Kidney epithelial cell (primary cell): Measurements from ENCODE around the gene RGS7. TPM values are rescaled to one million over a fixed set of nuclear protein-coding genes. Genes with fewer than 3 reads are reported as not detected.

Source experiments
- DNase-seq: peaks from one replicate; pipeline ENCODE4 v3.0.0-alpha.2; 2010; ENCODE audit warnings: low read depth
- H3K27me3 ChIP-seq: 2 replicates; pipeline ENCODE4 v1.6.0; 2011; ENCODE audit warnings: low read length; ENCODE audit not compliant: control insufficient read depth, insufficient read depth
- H3K36me3 ChIP-seq: 2 replicates; pipeline ENCODE4 v1.5.1; 2011; ENCODE audit warnings: low read length; ENCODE audit not compliant: control insufficient read depth, insufficient read depth
- H3K4me3 ChIP-seq: 2 replicates; pipeline ENCODE4 v1.5.1; 2011; ENCODE audit warnings: low read depth, mild to moderate bottlenecking, control low read depth, low read length
- CTCF ChIP-seq: IDR thresholded peaks from 2 replicates; pipeline ENCODE4 v1.5.1; 2011; ENCODE audit warnings: mild to moderate bottlenecking, moderate library complexity, low read length, control low read depth, inconsistent platforms; ENCODE audit not compliant: insufficient read depth, poor library complexity, severe bottlenecking
- total RNA-seq: library from RNA; depleted of rRNA; stranded (reverse); fragments of >200 nt; gene quantifications from 2 replicates; pipeline ENCODE4 v1.2.3, GENCODE V29; 2015

Gene RGS7
- total RNA-seq, 1 donor from 2014 or later = 1.5 TPM

DNA sequence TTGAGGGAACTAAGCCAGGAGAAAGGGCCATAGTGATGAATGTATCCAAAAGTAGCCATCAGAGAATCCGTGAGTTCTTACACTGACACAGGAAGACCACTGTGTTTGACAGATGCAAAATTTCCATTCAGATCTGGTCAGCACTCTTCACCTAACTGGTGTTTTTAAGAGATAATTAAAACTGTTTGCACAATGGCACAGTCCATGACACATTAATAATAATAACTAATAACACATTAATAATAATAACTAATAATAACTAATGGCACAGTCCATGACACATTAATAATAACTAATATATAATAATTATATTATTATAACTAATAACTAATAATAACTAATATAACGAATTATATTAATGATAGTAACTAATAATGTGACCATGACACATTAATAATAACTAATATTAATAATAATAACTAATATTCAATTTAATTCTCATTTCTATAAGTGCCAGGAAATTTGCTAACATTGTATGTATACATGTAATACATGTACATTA lies 195.8 kb downstream of the RGS7 start:
- no peak for TF ChIP-seq CTCF
- H3K4me3 ChIP-seq = no peak overlapping the region
- no peak for DNase-seq
- H3K27me3 ChIP-seq = no peaks in the 10 kb centered on the region
- H3K36me3 ChIP-seq = no peaks in the 10 kb centered on the region

GRCh38 chr1:241157435-241157834 lies 199.6 kb downstream of the RGS7 start:
- Histone ChIP-seq H3K4me3 (no peak overlapping the region), H3K27me3 (no peaks in the 10 kb centered on the region), H3K36me3 (no peaks in the 10 kb centered on the region)
- no peak for TF ChIP-seq CTCF
- DNase-seq = no peak

- peak; percentile 76 for DNase-seq
- Histone ChIP-seq H3K36me3 (no peaks in the 10 kb centered on the region), H3K27me3 (no peaks in the 10 kb centered on the region), H3K4me3 (no peak overlapping the region)
- TF ChIP-seq CTCF = no peak
Observed at GRCh38 chr1:241156231-241156965, 200.6 kb downstream of the RGS7 start.

DNA sequence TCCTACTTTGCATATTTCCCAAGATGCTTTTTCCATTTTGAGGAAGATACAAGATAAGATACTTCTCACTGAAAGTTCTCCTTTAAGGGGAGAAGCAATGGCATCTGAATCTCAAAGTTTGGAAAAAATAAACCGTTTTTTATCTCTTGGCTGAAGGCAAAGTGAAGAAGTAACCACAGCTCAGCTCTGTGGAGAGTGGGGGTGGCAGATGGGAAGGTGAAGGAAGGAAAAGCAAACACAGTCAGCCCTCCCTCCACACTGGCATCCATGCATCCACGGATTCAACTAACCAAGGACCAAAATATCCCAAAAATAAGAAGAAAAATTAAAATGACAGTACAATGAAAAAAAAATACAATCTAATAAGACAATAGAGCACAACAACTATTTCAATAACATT lies 211.1 kb downstream of the RGS7 start:
- H3K36me3 ChIP-seq = no peaks in the 10 kb centered on the region
- no peak overlapping the region for H3K4me3 ChIP-seq
- no peak for DNase-seq
- no peaks in the 10 kb centered on the region for H3K27me3 ChIP-seq
- TF ChIP-seq CTCF = no peak

- no peak for TF ChIP-seq CTCF
- no peak for DNase-seq
- no peak overlapping the region for H3K4me3 ChIP-seq
- no peaks in the 10 kb centered on the region for H3K27me3 ChIP-seq
- H3K36me3 ChIP-seq = no peaks in the 10 kb centered on the region
Observed at GRCh38 chr1:241143765-241144442, 213.1 kb downstream of the RGS7 start.
